NCI-H2171 (cell line): ENCODE measurements around the gene IZUMO4.
"Not testable (repeated sequence)": the region's sequence is repeated elsewhere in the genome, so short reads cannot be mapped to it uniquely, and the experiment has no call there.

Experiments
- DNase-seq: peaks from one replicate; lab custom pipeline; 2025; lab: John Stamatoyannopoulos, UW

The IZUMO4 gene

GRCh38 chr19:2123682-2124387 lies 27.1 kb downstream of the IZUMO4 start:
- DNase-seq: no peak

DNA sequence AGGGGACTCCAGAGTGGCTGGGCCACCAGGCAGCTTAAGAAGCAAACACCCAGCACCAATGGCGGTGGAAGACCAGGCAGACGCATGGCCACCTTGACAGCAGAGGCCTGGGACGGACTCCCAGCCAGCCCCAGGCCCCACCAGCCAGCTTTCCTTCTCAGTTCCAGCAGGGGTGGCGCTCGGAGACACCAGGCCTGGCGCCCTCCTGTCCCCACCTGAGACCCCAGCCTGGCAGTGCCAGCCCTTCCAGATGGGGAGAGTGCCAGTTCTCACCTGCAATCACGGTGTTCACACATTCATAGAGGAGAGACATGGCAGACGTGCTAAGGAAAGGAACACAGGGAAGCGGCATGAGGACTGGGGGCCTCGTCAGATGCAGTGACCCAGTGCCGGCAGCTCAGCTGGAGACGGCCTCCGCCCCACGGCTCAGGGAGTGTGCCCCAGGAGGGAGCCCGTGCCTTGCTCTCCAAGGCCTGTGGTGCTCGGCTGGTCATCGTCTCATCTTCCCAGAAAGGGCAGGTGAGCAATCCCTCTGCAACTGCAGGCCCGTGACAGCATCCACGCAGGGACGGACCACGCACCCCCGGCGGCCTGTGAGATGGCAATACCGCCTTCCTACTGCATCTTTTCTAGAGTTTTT lies 30.3 kb downstream of the IZUMO4 start:
- DNase-seq: no peak

DNA sequence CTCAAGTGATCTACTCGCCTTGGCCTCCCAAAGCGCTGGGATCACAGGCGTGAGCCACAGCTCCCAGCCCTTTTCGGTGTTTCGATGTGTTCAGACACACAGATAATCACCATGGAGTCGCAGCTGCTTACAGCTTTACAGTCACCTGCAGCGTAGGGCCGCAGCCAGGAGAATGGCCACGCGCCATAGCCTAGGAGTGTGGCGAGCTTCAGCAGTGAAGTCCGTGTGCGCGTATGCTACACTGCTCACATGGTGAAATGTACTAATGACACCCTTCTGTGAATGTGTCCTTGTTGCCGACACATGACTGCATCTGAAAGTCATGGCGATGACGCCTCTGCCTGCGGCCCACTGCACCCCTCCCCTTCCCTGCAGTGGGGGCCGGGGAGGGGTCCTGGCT lies 31.0 kb downstream of the IZUMO4 start:
- DNase-seq: no peak

- not testable (repeated sequence) for DNase-seq
Observed at GRCh38 chr19:2128252-2128651, 31.5 kb downstream of the IZUMO4 start.

DNA sequence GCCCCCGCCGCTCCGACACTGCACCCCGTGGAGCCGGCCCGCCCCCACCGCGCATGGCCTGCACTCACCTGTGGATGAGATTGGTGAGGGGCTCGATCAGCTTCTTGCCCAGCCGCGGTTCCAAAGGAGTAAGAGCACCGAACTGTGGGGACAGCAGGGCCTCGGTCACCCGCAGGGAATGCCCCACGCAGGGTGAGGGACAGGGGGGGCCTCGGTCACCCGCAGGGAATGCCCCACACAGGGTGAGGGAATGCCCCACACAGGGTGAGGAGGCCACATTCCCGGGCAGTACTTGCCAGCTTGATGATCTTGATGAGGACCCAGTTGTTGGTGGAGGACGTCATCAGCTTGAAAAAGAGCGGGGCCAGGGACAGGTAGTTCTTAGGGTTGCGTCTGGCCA lies 32.3 kb downstream of the IZUMO4 start:
- no peak for DNase-seq

DNA sequence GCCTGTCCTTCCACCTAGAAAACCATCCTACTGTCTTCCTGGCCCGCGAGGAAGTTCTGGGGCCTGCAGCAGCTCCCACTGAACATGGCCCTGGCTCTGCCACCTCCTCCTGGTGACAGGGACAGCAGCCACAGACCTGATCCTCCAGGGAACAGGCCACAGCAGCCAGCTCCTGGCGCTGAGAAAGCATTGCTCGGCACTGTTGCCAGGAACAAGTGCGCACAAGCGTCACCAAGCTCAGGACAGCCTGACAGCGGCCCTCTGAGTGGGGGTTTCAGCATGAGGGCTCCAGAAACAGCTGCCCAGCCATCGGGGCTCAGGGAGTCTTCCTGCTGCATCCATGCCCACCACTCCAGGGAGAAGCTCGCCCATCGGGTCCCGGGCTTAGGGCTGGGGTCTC lies 32.8 kb downstream of the IZUMO4 start:
- no peak for DNase-seq

- DNase-seq: no peak
Observed at GRCh38 chr19:2129892-2130770, 33.4 kb downstream of the IZUMO4 start.

- not testable (repeated sequence) for DNase-seq
Observed at GRCh38 chr19:2131012-2131975, 34.6 kb downstream of the IZUMO4 start.

DNA sequence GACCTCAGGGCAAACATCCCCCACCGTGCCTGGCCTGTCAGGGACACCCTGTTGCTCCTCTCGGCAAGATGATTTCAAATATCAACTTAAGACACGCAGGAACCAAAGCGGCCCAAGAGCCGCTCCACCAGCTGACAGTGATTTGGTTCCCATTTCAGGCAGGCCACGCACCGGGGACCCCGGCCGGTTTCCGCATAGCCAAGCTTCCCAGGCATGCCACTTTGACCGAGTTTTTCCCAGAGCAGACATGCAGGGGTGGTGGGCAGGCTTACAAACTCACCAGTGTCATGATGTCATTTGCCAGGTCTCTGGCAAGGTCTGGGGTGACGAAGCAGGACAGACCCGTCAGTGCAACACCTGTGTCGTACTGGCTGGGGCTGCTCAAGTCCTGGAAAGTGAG lies 35.5 kb downstream of the IZUMO4 start:
- DNase-seq: no peak

- DNase-seq: no peak
Observed at GRCh38 chr19:2132731-2133490, 36.2 kb downstream of the IZUMO4 start.

DNA sequence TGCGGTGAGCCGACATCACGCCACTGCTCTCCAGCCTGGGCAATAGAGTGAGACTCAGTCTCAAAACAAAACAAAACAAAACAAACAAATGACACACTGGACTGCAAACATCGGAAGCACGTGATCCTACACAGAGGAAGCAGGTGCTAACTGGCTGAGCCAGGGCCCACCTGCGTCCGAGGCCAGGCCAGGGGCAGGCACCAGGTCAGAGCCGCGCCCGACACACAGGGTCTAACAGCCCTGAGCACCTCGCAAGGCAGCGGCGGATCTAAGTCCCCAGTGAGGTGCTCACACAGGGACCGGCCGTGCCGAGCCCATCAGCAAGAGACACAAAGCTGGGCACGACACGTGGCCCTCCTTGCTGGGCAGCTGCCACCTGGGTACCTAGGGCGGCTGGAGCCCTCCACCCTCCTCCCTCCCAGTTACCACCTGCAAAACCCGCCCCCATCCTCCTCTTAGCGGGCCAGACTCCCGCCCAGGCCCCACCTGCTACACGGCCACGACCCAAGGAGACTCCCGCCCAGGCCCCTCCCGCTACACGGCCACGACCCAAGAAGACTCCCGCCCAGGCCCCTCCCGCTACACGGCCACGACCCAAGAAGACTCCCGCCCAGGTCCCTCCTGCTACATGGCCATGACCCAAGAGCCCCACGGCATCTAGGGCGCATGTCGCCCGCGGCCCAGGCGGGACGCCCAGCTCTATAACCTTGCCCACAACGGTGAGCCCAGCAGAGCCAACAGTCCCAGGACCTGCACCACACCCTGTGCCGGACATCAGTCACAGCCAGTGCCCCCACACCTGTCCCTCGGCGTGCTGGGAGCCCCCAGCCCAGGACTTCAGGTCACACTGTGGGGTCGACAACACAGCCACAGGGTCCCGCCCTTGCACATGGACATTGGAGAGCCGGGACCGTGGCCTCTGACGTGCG lies 39.0 kb downstream of the IZUMO4 start:
- no peak for DNase-seq

- no peak for DNase-seq
Observed at GRCh38 chr19:2136796-2137195, 40.1 kb downstream of the IZUMO4 start.

DNA sequence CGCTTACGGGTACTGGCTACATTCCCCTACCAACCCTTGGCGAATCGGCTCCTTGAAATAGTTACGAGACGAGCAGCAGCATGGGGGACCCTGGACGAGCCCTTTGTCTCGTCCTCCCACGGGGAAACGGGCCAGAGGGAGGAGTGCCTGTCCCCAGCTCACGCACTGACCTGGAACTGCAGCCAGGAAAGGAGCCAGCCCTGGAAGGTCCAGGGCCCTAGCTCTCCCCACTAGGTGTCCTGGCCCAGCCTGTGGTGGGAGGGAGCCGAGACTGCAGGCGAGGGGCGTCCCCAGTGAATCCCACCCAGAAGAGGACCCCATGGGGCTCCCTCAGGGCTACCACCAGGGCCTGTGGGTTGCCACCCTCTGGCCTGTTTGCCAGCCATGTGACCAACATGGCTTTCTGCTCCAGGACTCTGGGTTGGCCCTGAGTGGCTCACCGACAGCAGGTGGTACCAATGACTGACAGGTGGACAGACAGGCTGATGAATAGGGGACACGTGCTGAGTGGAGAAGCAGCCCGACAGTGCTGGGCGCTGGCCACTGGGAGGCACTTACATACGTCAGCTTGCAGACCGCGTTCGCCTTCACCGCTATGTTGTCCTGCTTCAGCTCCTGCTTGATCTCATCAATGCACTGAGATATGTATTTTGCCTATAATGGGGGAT lies 41.5 kb downstream of the IZUMO4 start:
- DNase-seq: no peak

GRCh38 chr19:2139385-2140137 lies 42.8 kb downstream of the IZUMO4 start:
- no peak for DNase-seq

- DNase-seq: no peak
Observed at GRCh38 chr19:2140138-2140569, 43.4 kb downstream of the IZUMO4 start.

DNA sequence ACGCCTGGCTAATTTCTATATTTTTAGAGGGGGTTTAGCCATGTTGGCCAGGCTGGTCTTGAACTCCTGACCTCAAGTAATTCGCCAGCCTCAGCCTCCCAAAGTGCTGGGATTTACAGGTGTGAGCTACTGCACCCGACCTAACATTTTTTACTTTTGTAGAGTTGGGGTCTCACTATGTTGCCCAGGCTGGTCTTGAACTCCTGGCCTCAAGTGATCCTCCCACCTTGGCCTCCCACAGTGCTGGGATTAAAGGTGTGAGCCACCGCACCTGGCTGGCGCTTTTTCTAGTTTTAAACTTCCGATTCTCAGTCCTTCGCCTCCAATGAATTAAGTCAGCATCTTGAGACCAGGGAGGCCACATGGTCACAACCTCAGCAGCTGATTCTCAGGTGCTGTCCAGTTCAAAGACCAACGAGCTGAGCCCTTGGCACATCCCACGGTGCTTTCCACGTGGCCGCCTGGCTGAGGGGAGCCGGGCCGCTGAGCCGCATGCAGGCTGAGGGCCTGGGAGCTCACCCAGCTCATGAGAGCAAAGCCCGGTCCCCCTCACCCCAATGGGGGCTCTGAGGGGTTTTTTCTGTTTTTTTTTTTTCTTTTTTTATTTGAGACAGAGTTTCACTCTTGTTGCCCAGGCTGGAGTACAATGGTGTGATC lies 45.6 kb downstream of the IZUMO4 start:
- DNase-seq: no peak

GRCh38 chr19:2144190-2144589 lies 47.5 kb downstream of the IZUMO4 start:
- no peak for DNase-seq

DNA sequence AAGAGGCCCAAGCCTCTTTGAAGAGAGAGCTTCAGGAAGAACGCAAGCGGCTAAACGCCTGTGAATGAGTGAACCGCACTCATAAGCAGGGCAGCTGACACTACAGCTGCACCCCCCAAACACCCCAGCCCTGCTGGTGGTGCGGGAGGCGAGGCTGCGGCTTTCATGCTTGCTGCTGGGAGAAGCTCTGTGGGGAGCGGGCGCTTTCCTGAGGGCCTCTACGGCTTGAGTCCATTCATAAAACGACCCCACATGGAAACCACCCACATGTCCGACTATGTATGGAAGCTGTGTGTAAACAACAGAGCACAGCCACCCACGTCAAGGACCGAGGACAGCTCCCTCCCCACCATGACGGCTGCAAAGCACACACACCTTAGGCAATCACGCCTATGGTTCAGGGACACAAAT lies 49.1 kb downstream of the IZUMO4 start:
- DNase-seq: no peak
